HepG2 (cell line): ENCODE results near the gene FETUB. TPM values are rescaled to one million over a fixed set of nuclear protein-coding genes. Genes with fewer than 3 reads are reported as not detected.
A peak's percentile ranks its signal among the peaks of the same experiment; 100 is the strongest.

Source experiments
- ADNP ChIP-seq: sonication (generic); formaldehyde crosslinking; IDR thresholded peaks from 2 replicates; pipeline ENCODE4 v1.4.0; 2020; ENCODE audit warnings: missing genetic modification reagents
- ATF2 ChIP-seq: sonication (generic); formaldehyde crosslinking; IDR thresholded peaks from 2 replicates; pipeline ENCODE4 v1.4.0; 2020; ENCODE audit warnings: missing genetic modification reagents
- CBX1 ChIP-seq: IDR thresholded peaks from one replicate; pipeline ENCODE4 v1.6.1; 2016; ENCODE audit warnings: antibody characterized with exemption, low read depth
- ESRRA ChIP-seq: sonication (generic); formaldehyde crosslinking; IDR thresholded peaks from 2 replicates; pipeline ENCODE4 v1.5.1; 2020; ENCODE audit warnings: mild to moderate bottlenecking, low read depth, missing genetic modification reagents
- FOXK1 ChIP-seq: sonication (generic); formaldehyde crosslinking; IDR thresholded peaks from 2 replicates; pipeline ENCODE4 v1.4.0; 2020; ENCODE audit warnings: low read depth, missing genetic modification reagents, borderline replicate concordance
- HOXA3 ChIP-seq: sonication (generic); formaldehyde crosslinking; IDR thresholded peaks from 2 replicates; pipeline ENCODE4 v1.5.0; 2020; ENCODE audit warnings: missing genetic modification reagents
- IKZF1 ChIP-seq: fragments of 450-650 bp; IDR thresholded peaks from 2 replicates; pipeline ENCODE4 v1.7.1; 2016
- RCOR2 ChIP-seq: IDR thresholded peaks from 2 replicates; pipeline ENCODE4 v1.6.1; 2016; ENCODE audit warnings: missing biosample characterization, missing genetic modification reagents
- SAFB2 ChIP-seq: sonication (generic); formaldehyde crosslinking; IDR thresholded peaks from 2 replicates; pipeline ENCODE4 v1.5.1; 2020; ENCODE audit warnings: missing genetic modification reagents, low read depth, mild to moderate bottlenecking, borderline replicate concordance
- SPEN ChIP-seq: sonication (generic); formaldehyde crosslinking; IDR thresholded peaks from 2 replicates; pipeline ENCODE4 v1.5.1; 2020; ENCODE audit warnings: low read depth, mild to moderate bottlenecking, missing genetic modification reagents
- SSRP1 ChIP-seq: IDR thresholded peaks from 2 replicates; pipeline ENCODE4 v1.6.1; 2016; ENCODE audit warnings: control low read depth
- TEAD3 ChIP-seq: optimal IDR thresholded peaks from 2 replicates; pipeline ENCODE3; 2016; ENCODE audit warnings: borderline replicate concordance
- ZBTB33 ChIP-seq: sonication (generic); formaldehyde crosslinking; IDR thresholded peaks from 2 replicates; pipeline ENCODE4 v1.4.0; 2020; ENCODE audit warnings: missing genetic modification reagents
- ZIK1 ChIP-seq: sonication (generic); formaldehyde crosslinking; IDR thresholded peaks from 2 replicates; pipeline ENCODE4 v1.5.0; 2020; ENCODE audit warnings: mild to moderate bottlenecking, low read depth, missing genetic modification reagents, borderline replicate concordance
- ZMYM3 ChIP-seq: sonication (generic); formaldehyde crosslinking; IDR thresholded peaks from 2 replicates; pipeline ENCODE4 v1.5.1; 2020; ENCODE audit warnings: mild to moderate bottlenecking, missing genetic modification reagents
- ZNF253 ChIP-seq: sonication (generic); formaldehyde crosslinking; IDR thresholded peaks from 2 replicates; pipeline ENCODE4 v1.8.0; 2022; ENCODE audit warnings: mild to moderate bottlenecking, missing genetic modification reagents, borderline replicate concordance
- ZNF362 ChIP-seq: sonication (generic); formaldehyde crosslinking; IDR thresholded peaks from 2 replicates; pipeline ENCODE4 v1.4.0; 2020; ENCODE audit warnings: missing genetic modification reagents, mild to moderate bottlenecking, borderline replicate concordance
- ZNF512 ChIP-seq: sonication (generic); formaldehyde crosslinking; IDR thresholded peaks from 2 replicates; pipeline ENCODE4 v1.4.0; 2020; ENCODE audit warnings: mild to moderate bottlenecking, missing genetic modification reagents
- ZNF619 ChIP-seq: sonication (generic); formaldehyde crosslinking; IDR thresholded peaks from 2 replicates; pipeline ENCODE4 v1.4.0; 2020; ENCODE audit warnings: mild to moderate bottlenecking, missing genetic modification reagents
- ZNF816 ChIP-seq: sonication (generic); formaldehyde crosslinking; IDR thresholded peaks from 2 replicates; pipeline ENCODE4 v1.8.0; 2022; ENCODE audit warnings: missing genetic modification reagents, mild to moderate bottlenecking, borderline replicate concordance
- ZSCAN30 ChIP-seq: sonication (generic); formaldehyde crosslinking; IDR thresholded peaks from 2 replicates; pipeline ENCODE4 v1.5.0; 2020; ENCODE audit warnings: mild to moderate bottlenecking, missing genetic modification reagents
- polyA plus RNA-seq, 8 experiments: library from polyadenylated mRNA; depleted of rRNA in 3 of 8; stranded (reverse) in 7 of 8; unstranded in 1 of 8; fragments of >200 nt; fragmentation: Illumina TruSeq in 4 of 8; extraction: Trizol in 4 of 8; gene quantifications; 2 replicates each; pipeline versions ENCODE4 v1.2.1 to v1.2.3, GENCODE V29; 2011 to 2016; ENCODE audit warnings: low read depth in 4 of 8, missing spikeins in 1 of 8, mixed read lengths in 1 of 8; ENCODE audit not compliant: insufficient read depth in 1 of 8
- total RNA-seq, 5 experiments: library from RNA; depleted of rRNA; stranded (reverse); fragments of >200 nt; fragmentation: Illumina TruSeq; extraction: Trizol; gene quantifications; 2 replicates each; pipeline ENCODE4 v1.2.3, GENCODE V29; 2016; ENCODE audit warnings: low read depth in 1 of 5
- TF ChIP-seq, protein P1 (sequence below): sonication (generic); formaldehyde crosslinking; IDR thresholded peaks from 2 replicates; pipeline ENCODE4 v1.8.1; 2023; ENCODE audit warnings: missing genetic modification reagents, mild to moderate bottlenecking, borderline replicate concordance
- TF ChIP-seq, protein P2 (sequence below): sonication (generic); formaldehyde crosslinking; IDR thresholded peaks from 2 replicates; pipeline ENCODE4 v1.4.0; 2020; ENCODE audit warnings: missing genetic modification reagents

FETUB gene
- total and polyA plus RNA-seq, 2 of the 13 experiments (the other 11 are each of a cell fraction or from before 2014, with no cell fraction given) = 2.1 to 4.4 TPM

GRCh38 chr3:186598108-186598784, 42.0 kb upstream of the FETUB start (continued):
- peak; percentile 58 for TF ChIP-seq ZNF619
- TF ChIP-seq ZNF253 (CRISPR knock-in tag) = no peak
- TF ChIP-seq HOXA3 (CRISPR knock-in tag) = 0 out of 2 replicates have a peak, but pooled peaks have one; percentile 15
- TF ChIP-seq ZMYM3 (CRISPR knock-in tag) = peak; percentile 25; the same call in 1 of the 2 replicates
- TF ChIP-seq, protein P1, sequence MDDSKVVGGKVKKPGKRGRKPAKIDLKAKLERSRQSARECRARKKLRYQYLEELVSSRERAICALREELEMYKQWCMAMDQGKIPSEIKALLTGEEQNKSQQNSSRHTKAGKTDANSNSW (CRISPR knock-in tag) = no peak
- TF ChIP-seq, protein P2, sequence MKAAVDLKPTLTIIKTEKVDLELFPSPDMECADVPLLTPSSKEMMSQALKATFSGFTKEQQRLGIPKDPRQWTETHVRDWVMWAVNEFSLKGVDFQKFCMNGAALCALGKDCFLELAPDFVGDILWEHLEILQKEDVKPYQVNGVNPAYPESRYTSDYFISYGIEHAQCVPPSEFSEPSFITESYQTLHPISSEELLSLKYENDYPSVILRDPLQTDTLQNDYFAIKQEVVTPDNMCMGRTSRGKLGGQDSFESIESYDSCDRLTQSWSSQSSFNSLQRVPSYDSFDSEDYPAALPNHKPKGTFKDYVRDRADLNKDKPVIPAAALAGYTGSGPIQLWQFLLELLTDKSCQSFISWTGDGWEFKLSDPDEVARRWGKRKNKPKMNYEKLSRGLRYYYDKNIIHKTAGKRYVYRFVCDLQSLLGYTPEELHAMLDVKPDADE = no peak
- TF ChIP-seq RCOR2 (CRISPR knock-in tag) = peak; percentile 52
- TF ChIP-seq ADNP = 0 out of 2 replicates have a peak, but pooled peaks have one; percentile 44
- no peak for TF ChIP-seq CBX1
- TF ChIP-seq ESRRA (CRISPR knock-in tag) = no peak
- no peak for TF ChIP-seq ZNF816
- 0 out of 2 replicates have a peak, but pooled peaks have one; percentile 29 for TF ChIP-seq ZNF512
- TF ChIP-seq SAFB2 (CRISPR knock-in tag) = no peak
- TF ChIP-seq SPEN (CRISPR knock-in tag) = no peak; the same call in 1 of the 2 replicates
- no peak for TF ChIP-seq IKZF1
- TF ChIP-seq ZSCAN30 (CRISPR knock-in tag) = no peak
- TF ChIP-seq ZBTB33 (CRISPR knock-in tag) = peak; percentile 15; the same call in 1 of the 2 replicates
- no peak for TF ChIP-seq ATF2 (CRISPR knock-in tag)
- no peak for TF ChIP-seq ZNF362 (CRISPR knock-in tag)
- TF ChIP-seq TEAD3 (CRISPR knock-in tag) = no peak
- TF ChIP-seq ZIK1 (CRISPR knock-in tag) = no peak
- no peak for TF ChIP-seq FOXK1 (CRISPR knock-in tag)
- TF ChIP-seq SSRP1 (CRISPR knock-in tag) = no peak
